ENCODE results near the gene ELF3. TPM values are rescaled to one million over a fixed set of nuclear protein-coding genes. Genes with fewer than 3 reads are reported as not detected.
"Not testable (repeated sequence)": the region's sequence is repeated elsewhere in the genome, so short reads cannot be mapped to it uniquely, and the experiment has no call there.

ELF3 gene
- total RNA-seq, 1 donor from 2014 or later: 0.40 TPM

DNA sequence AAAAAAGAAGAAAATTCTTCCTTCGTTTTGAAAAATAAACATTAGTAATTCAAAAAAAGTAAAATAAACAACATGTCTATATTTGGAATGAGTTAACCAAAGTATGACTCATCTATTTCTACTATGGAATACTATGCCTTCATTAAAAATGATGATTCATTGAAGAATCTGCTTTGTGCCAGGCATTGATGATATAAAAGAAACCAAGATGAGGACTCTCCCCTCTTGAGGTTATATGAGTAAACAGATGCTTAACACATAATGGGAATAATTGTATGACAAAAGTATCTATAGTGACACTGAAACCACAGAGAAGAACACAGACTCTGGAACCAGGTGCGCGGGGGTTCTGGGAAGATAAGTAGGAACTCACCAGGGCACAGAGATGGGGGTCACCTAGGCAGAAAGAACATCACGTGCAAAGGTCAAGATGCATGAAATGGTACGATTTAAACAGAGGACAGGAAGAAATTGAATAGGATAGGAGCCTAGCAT is 18.8 kb downstream of the ELF3 start:
- ATAC-seq (no peak), DNase-seq (no peak)
- intact Hi-C loops (cut with micrococcal nuclease): no loop called here

DNA sequence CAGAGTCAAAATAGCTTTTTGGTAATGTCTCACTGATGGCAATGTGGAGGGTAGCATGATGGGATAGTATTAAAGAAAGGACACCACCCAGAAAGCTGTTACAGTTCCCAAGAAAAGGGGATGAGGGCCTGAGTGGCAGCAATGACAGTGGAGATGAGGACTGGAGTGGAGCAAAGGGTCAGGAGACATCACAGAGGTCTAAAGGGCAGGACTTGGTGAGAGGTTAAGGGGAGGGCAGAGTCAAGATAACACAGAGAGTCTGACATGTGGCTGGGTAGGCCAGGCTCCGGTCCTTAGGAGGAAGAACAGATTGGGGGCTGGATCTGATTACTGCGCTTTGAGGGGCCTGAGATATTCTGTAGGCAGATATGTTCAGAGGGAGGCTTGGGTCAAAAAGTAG is 19.3 kb downstream of the ELF3 start:
- DNase-seq (no peak), ATAC-seq (no peak)
- intact Hi-C loops (cut with micrococcal nuclease): no loop called here

DNA sequence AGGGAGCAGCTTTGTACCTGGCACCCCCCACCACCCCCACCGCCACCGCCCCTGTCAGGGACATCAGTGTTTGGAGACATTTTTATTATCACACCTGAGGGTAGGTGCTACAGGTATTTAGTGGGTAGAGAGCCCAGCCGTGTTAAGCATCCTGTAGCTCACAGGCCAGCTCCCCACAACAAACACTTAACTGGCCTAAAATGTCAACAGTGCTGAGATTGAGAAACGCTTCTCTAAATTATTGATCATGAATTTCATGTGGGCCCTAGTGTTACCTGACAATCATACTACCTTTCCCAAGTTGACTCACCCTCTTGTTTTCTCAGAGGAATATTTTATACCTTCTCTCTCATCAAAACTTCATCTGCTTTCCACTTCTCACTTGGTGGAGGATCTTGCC is 21.4 kb downstream of the ELF3 start:
- DNase-seq (no peak), ATAC-seq (no peak)
- intact Hi-C loops (cut with micrococcal nuclease): no loop called here

DNA sequence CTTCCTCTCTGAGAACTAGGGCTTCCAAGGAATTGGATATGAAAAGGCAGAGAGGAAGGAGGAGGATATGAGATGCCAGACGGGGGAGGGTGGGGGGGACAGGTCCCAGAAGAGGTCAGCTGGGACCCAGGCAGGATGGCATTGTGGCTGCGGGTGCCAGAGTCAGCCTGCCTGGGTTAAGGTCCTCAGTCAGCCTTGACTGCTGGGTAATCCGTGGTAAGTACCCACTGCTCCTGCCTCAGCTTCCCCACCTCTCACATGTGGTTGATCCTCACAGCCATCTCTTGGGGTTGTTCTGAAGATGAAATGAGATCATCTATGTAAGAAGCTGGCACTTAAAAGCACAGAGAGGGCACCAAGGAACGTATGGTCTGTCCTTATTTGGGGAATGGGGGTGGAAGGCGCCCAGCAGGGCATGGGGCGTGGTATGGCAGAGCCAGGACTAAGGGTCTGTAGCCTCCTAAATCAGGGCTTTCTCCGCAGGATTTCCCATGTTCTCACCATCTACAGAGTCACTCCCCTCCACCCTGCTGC is 23.8 kb downstream of the ELF3 start:
- no peak for DNase-seq
- intact Hi-C loops (cut with micrococcal nuclease): no loop called here
- ATAC-seq: no peak

DNA sequence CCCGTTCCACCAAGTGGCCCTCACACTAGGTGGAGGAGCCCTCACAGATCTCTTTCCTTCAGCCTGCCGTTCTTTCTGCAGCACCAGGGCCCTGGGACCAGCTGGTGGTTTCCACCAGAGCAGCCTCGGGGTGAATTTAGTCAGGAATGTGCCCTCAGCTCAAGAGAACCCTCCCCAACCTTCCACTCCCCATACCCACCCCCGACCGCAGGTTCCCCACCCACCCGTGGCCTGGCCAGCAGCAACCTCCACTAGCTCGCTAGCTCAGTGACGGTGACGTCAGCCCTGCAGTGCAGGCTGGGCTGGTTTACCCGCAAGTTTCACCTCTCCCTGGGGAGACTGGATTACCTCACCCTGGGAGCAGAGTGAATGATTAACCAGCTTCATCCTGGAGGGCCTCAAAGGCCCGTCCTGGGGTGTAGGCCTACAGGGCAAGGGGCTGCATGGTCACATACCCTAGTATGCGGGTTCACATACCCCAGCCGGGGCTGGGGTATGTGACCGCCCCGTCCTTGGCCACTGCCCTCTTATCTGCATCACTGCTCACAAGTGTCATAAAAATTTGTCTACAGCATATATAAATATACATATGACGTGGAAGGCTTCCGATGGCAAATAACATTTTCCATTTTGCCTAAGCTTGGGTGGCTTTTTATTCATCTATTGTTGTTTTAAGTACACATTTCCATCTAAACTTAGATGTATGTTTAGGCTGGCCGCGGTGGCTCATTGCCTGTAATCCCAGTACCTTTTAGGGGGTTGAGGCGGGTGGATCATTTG is 24.5 kb downstream of the ELF3 start:
- ATAC-seq: peak; percentile 98
- peak; percentile 78 for DNase-seq
- intact Hi-C loops (cut with micrococcal nuclease): no loop called here

DNA sequence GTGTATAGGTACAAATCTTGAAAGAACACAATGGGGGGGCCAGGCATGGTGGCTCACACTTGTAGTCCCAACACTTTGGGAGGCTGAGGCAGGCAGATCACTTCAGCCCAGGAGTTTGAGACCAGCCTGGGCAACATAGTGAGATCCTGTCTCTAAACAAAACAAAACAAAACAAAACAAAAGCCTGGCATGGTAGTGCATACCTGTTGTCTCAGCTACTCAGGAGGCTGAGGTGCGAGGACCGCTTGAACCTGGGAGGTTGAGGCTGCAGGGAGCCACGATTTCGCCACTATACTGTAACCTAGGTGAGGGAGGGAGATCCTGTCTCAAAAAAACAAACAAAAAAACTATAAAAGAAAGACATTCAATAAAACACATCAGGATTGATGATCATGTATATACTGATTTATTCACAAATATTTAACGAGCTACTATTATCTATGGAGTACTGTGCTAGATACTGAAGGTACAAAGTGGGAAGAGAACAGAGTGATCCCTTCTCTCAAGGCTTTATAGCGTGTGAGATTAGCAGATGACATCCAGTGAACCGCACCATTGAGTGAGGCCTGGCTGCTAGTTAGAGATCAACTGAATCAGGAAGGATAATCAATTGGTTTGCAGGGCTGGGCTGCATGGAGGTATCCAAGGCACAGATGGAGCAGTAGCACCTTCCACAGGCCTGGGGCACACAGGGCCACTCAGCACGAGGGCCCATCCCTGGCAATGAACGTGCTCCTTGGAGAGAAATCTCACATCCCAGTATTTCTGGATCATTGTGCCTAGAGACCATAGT is 26.4 kb downstream of the ELF3 start:
- DNase-seq (no peak), ATAC-seq (no peak)
- intact Hi-C loops (cut with micrococcal nuclease): no loop called here

DNA sequence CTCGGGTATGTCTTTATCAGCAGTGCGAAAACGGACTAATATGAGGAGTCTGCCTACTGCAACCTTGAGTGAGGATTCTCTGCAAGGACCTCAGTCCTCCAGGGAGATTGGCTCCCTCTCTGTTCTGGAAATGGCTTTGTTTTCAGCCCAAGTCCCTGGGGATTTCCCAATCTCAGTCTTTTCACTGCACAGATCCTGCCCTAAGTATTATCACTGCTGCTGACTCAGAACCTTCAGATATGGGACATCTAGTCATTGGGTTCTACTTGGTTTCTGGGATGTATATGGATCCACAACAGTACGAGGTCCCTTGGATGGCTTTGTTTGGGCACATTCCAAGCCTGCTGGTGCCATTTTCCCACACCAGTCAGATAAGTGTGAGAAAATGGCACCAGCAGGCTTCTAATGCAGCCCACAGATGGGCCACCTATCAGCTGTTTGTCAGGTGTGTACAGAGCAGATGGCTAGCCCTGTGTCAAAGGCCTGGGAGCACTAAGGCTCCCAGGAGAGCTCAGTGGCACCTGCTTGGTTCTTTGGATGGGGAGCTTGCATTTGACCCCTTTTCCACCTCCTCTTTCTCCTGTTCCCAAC is 27.4 kb downstream of the ELF3 start:
- ATAC-seq (no peak), DNase-seq (no peak)
- intact Hi-C loops (cut with micrococcal nuclease): no loop called here

DNA sequence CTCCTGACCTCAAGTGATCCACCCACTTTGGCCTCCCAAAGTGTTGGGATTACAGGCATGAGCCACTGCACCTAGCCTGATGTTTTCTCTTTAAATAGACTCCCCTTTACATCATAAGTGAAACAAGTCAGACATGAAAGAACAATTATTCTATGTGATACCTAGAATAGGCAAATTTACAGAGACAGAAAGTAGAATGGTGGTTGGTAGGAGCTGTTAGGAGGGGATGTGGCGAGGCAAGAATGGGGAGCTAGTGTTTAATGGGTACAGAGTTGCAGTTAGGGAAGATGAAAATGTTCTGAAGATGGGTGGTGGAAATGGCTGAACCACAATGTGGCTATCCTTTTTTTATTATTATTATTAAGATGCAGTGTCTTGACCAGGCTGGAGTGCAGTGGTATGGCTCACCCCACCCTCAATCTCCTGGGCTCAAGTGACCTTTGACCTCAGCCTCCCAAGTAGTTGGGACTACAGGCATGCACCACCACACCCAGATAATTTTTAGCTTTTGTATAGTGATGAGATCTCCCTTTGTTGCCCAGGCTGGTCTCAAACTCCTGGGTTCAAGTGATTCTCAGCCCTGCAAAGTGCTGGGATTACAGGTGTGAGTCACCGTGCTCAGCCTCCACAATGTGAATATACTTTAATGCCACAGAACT is 28.4 kb downstream of the ELF3 start:
- intact Hi-C loops (cut with micrococcal nuclease): no loop called here
- no peak for DNase-seq
- ATAC-seq: no peak

DNA sequence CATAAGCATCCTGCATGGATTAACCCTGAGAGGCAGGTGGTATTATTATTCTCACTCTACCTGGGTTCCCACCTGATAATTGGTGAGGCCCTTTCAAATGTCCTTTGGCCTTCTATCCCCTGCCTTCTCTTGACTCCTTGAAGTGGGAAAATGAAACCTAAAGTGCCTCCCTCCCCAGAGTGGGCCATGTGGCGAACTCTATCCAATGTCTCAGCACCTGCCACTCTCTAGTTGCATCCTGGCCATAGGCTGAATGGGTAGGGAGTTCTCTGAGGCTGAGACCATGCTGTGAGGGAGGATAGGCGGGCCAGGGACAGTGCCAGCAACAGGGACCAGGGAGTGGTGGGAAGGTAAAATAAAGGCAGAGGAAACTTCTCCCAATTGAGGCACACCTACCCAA is 35.3 kb downstream of the ELF3 start:
- DNase-seq: no peak
- intact Hi-C loops (cut with micrococcal nuclease): no loop called here

DNA sequence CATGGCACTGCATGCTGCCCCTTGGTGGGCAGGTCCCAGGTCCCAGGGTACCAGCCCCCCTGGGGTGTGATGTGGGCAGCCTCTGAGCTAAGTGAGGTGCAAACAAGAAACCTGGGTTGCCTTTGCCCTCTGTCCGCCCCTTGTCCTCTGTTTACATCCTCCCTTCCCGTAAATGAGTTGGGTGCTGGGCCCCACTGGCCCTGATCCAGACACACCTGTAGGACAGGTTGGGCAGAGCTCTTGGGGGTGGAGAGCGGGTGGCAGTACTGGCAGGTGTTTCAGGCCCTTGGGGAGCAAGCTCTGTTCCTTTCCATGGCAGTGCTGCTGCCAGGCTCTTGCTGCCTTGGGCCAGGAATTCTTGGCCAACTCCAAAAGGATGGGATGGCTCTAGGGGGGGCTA is 35.8 kb downstream of the ELF3 start:
- ATAC-seq (no peak), DNase-seq (no peak)
- intact Hi-C loops (cut with micrococcal nuclease): no loop called here

More for the DNA sequence above, 35.3 kb downstream of the ELF3 start:
- ATAC-seq: no peak

DNA sequence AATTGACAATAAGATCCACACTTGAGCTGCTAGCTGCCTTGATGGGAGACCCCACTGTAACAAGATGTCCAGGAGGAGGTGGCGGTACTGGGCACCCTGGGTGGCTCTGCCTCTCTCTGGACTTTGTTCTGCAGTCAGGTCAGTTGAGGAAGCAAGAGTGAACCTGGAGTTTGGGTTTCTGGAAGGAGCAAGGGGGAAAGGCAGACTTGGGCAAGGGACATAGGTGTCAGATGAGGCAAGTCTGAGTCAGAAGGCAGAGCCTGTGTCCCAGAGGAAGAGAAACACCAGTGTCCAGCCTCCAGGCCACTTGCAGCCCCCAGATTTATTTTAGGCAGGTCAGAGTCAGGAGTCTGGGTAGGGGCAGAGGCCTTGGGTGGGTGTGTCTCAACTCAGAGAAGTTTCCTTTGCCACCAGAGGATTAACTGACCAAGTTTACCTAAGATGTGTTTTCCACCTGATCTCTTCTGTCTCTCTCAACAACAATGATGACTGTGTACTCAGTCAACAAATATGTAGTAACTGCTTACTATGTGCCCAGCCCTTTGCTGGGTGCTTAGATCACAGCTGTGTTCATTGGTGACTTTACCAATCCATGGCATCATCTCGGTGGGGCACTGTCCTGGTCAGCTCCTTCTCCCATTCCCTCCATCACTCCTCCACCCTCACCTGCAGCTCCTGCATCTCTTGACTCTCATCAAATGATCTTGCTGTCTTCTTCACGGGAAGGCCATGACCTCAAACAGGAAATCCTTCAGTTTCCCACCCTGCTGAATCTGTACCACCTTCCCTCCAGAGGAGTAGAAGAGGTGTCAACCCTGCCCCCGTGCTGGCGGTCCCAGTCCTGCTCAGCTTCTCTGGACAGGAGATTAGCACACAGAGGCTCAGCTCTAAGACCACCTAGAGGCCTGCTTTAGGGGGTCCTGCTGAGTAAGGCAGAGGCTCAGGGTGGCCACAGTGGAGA is 36.6 kb downstream of the ELF3 start:
- ATAC-seq (no peak), DNase-seq (no peak)
- intact Hi-C loops (cut with micrococcal nuclease): no loop called here

DNA sequence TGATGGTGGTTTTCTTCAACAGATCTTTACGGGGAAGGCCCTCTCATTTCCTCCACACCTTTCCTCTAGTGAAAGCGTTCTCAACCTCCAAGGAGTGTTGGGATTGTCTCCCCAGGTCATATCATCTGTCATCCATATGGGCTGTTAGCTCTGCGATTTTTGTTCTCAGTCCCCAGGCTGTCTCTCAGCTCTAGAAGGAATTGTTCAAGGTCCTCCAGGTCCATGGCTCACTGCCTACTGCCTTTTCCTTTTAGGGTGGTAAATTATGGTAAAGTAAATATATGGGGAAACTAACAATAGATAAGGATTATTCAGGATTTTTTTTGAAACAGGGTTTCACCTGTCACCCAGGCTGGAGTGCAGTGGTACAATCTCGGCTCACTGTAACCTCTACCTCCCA is 37.6 kb downstream of the ELF3 start:
- intact Hi-C loops (cut with micrococcal nuclease): no loop called here
- DNase-seq (no peak), ATAC-seq (no peak)

DNA sequence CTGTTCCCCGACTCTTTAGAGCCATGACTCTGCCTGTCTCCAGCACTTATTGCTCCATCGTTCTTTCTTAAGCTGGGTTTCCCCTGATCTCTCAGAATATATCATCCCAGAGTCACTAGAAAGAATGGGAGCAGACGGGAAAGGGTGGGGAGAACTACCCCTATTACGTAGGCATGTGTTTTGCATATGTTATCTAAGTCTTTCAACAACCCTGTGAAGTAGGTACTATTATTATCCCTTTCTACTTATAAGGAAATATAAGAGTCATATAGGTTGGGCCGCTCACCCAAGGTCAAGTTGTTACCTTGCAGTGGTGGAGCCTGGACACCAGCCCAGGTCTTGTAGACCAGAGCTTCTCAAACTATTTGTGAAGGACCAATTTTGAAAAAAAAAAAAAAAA is 38.7 kb downstream of the ELF3 start:
- peak; percentile 87 for ATAC-seq

DNA sequence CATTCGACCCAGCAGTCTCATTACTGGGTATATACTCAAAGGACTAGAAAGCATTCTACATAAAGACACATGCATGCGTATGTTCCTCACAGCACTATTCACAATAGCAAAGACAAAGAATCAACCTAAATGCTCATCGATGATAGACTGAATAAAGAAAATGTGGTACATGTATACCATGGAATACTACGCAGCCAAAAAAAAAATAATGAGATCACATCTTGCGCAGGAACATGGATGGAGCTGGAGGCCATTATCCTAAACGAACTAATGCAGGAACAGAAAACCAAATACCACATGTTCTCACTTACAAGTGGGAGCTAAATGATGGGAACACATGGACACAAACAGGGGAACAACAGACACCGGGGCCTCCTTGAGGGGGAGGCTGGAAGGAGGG is 43.7 kb downstream of the ELF3 start:
- no peak for ATAC-seq
- intact Hi-C loops (cut with micrococcal nuclease): no loop called here
- no peak for DNase-seq

More for the DNA sequence above, 38.7 kb downstream of the ELF3 start:
- peak; percentile 42 for DNase-seq
- intact Hi-C loops (cut with micrococcal nuclease): no loop called here

DNA sequence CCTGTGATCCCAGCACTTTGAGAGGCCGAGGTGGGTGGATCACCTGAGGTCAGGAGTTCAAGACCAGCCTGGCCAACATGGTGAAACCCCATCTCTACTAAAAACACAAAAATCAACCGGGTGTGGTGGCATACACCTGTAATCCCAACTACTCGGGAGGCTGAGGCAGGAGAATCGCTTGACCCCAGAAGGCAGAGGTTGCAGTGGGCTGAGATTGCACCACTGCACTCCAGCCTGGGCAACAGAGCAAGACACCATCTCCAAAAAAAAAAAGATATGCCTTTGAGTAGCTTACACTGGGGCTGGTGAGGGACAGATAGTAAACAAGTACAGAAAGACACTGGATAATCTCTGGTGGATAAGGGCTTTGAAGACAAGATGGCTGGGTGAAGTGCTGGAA is 44.3 kb downstream of the ELF3 start:
- DNase-seq; intact Hi-C loops (cut with micrococcal nuclease); ATAC-seq: not testable (repeated sequence)

DNA sequence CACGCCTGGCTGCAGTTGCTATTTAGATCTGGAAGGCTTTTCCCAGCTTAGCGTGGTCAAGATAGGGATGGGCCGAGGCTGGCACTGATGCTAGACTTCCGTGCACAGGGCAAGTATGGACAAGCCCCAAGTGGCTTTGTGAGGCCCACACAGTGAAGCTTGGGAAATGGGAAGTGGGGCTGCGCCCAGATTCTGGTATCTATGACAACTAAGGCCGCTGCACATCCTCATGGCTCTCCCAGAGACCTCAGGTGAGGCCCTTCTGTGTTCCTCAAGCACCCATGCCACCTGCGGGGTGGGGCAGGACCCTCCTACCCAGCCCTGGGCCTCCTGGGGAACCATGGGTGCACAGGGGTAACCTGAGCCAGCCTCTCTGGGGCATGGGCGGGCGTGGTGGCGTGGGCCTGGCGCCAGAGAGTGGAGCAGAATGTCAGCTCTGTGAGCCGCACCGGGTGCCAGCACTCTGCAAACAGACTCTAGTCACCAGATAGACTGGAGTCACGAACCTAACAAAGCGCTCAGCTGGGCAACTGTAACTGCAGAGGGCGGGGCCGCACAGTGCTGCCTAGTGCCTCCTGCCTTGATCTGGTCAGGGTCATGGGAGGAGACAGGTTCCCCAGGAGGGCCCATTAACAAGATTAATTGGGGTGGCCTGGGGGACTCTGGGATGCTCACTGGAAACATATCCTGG is 46.4 kb downstream of the ELF3 start:
- DNase-seq (peak; percentile 82), ATAC-seq (peak; percentile 98)
- intact Hi-C loops (cut with micrococcal nuclease): no loop called here

DNA sequence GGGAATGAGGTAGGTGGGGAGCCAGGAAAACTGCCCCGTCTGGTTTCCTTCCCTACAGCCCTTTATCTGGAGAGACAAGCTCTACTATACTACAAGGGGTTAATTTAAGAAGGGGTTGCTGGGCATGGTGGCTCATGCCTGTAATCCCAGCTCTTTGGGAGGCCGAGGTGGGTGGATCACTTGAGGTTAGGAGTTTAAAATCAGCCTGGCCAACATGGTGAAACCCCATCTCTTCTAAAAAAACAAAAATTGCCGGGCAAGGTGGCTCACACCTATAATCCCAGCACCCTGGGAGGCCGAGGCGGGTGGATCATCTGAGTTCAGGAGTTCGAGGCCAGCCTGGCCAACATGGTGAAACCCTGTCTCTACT is 46.9 kb downstream of the ELF3 start:
- intact Hi-C loops (cut with micrococcal nuclease); DNase-seq; ATAC-seq: not testable (repeated sequence)
